Muscle of arm (tissue), 12 donors: Measurements from ENCODE around the gene OGG1. TPM values are rescaled to one million over a fixed set of nuclear protein-coding genes. Genes with fewer than 3 reads are reported as not detected.

Experiments
- DNase-seq: peaks from one replicate; pipeline ENCODE4 v3.0.0-alpha.2; 2013
- polyA plus RNA-seq, 12 donors: library from polyadenylated mRNA; unstranded; fragments of 120-200 nt; gene quantifications; one replicate each; pipeline ENCODE4 v1.2.1, GENCODE V29; 2013; ENCODE audit not compliant: insufficient read length in 12 of 12

The OGG1 gene
- polyA plus RNA-seq, 12 donors, result 22.1 to 74.2 (median 27.1) TPM; not detected in 1

GRCh38 chr3:9721700-9722060, 28.1 kb upstream of the OGG1 start:
- no peak for DNase-seq

- DNase-seq, result no peak
Measured at GRCh38 chr3:9725775-9726515, 23.8 kb upstream of the OGG1 start.

DNA sequence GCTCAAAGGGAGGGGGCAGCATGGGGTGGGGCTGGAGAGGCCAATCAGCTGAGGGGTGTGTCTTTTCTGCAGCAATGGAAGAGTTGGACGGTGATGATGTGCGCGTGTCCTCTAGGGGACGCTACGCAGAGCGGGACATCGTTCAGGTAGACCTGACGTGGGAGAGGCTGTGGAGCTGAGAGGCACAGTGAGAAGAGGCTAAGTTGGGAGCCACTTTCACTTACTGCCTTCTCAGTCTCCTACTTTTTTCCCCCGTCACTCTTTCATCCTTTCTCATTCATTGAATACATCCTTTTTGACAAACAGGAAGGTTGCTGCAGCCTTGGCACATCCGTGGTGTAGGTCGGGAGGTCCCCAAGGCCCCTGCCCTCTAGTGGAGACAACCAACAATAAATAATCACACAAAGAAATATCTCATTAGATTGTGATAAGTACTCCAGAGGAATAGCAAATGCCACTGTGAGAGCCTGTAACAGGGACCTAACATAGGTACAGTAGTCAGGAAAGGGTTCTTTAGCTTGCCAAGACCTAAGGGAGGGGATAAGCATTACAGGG, 22.6 kb upstream of the OGG1 start:
- no peak for DNase-seq

DNA sequence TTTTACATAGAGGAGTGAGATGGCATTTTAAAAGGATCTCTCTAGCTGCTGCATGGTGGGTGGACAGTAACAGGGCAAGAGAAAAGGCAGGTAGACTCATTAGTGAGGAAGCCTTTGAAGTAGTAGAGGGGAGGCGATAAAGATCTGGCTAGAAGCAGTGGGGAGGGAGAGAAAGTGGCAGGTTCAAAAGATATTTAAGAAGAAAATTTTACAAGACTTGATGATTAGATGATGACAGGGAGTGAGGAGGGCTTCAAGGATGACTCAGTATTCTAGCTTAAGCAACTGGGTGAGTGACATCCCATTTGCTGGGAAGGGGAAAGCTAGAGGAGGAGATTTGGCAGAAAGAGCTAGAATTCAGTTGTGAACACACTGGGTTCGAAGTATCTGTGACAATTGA, 22.0 kb upstream of the OGG1 start:
- DNase-seq, result no peak

GRCh38 chr3:9729419-9729818, 20.3 kb upstream of the OGG1 start:
- no peak for DNase-seq

DNA sequence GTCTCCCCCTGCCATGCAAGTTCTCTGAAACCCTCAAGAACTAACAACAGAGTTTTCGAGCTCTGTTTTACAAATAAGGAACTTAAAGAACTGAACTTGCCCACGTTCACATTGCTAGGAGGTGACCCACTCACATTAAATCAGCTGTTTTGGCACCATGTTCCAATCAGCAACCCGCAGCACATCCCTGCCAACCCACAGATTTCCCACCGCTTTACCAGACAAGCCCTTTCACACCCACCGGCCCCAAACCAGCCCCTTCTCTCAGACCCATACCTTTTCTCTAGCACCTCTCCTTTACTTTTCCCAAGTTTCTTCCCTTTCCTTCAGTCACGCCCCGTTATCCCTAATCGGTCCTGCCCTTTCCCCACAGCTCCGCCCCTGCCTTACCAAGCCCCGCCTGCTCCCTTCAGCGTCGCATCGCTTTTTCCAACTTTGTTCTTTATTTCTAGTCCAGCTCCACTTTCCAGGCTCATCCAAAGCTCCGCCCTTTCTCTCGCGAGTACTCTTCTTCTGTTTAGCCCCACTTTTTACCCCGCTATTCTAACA, 19.0 kb upstream of the OGG1 start:
- no peak for DNase-seq

- DNase-seq, result peak; percentile 99
Measured at GRCh38 chr3:9731206-9732079, 18.3 kb upstream of the OGG1 start, which contains the start of gene BRPF1. BRPF1 (plus strand) TSS chr3:9731735; CDS start chr3:9734141, 2,406 bp downstream.

DNA sequence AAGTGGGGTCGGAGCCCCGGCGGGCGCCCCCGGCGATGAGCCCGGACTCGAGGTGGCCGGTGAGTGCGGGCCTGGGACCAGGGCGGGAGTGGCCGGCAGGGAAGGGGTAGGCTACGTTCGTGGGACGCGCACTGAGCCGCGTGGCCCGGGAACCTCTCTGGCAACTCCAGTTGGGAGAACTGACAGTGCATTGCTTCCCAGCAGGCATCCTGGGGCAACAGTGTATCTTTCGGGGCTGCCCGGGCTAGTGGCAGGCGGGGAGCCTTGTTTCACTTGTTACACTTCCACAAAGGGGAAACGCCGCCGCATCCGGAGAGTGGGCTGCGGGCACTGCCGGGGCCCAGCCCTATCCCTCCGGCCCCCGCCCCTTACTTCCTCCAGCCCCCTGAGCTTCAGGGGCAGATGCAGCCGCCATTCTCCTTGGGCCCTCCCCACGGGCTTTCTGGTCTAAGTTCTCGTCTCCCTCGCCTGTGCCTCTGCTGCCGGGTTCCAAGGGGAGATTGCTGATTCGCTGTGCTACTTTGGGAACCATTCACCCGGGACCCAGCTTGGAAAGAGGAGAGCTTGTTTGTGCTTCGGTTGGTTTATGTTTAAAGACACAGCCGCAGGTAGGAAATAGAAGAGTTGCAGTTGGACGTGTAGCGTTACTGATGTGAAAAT, 17.5 kb upstream of the OGG1 start:
- no peak for DNase-seq

GRCh38 chr3:9732740-9733115, 17.0 kb upstream of the OGG1 start:
- DNase-seq, result no peak

- no peak for DNase-seq
Measured at GRCh38 chr3:9736831-9737230, 12.9 kb upstream of the OGG1 start.

DNA sequence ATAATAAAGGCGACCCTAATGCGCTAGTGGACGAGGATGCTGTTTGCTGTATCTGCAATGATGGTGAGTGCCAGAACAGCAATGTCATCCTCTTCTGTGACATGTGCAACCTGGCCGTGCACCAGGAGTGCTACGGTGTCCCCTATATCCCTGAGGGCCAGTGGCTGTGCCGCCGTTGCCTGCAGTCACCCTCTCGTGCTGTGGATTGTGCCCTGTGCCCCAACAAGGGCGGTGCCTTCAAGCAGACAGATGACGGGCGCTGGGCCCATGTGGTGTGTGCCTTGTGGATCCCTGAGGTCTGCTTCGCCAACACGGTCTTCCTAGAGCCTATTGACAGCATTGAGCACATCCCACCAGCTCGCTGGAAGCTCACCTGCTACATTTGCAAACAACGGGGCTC, 10.6 kb upstream of the OGG1 start:
- DNase-seq, result no peak

GRCh38 chr3:9742560-9742959, 7.2 kb upstream of the OGG1 start:
- no peak for DNase-seq

GRCh38 chr3:9743548-9743947, 6.2 kb upstream of the OGG1 start:
- no peak for DNase-seq

- no peak for DNase-seq
Measured at GRCh38 chr3:9744162-9744561, 5.6 kb upstream of the OGG1 start.

- no peak for DNase-seq
Measured at GRCh38 chr3:9745521-9745920, 4.2 kb upstream of the OGG1 start.

DNA sequence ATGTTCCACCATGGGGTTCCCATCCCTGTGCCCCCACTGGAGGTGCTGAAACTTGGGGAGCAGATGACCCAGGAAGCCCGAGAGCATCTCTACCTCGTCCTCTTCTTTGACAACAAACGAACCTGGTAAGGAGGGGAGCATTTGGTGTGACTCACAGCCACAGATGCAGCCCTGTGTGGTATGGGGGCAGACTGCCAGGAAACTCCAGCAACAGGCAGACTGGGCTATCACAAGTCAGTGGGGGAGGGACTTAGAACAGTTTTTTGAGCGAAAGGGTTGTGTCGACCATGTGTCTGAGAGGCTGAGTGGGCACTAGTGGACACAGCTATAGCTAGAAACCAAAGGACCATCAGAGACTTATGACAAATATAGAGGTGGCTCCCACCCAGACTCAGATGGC, 3.4 kb upstream of the OGG1 start:
- DNase-seq, result no peak

DNA sequence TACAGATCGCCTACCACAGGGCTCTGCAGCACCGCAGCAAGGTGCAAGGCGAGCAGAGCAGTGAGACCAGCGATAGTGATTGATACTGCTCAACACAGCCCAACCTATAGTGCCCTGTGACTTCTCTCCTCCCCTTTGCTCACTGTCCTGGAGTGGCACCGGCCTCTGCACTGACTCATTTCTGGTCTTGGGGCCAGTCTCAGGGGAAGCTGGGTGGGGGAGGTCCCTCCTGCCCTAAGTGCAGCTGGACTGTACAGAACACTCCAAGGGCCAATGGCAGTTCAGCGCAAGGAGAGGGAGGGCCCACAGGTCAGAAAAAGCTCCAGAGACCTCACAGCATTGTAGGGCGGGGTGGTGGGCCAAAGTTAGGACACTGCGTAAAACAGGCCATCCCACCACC, 2.5 kb upstream of the OGG1 start:
- DNase-seq, result no peak

DNA sequence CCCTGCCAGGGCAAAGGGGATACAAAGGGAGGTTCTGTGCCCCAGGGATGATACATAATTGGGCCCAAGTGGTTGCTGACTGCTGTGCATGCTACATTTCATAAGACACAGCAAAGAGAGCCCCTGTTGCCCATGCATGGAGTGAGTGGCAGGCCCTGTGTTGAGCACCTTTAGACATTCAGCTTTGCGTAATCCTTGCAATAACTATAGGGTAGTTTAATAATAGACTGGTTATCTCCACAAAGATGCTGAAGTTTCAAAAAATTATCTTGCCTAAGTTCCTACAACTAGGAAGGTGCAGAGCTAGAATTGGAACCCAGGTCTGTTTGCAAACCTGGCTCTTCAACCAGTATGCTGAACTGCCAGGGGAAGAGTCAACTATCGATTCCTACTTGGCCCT, 1.7 kb upstream of the OGG1 start:
- DNase-seq, result no peak

GRCh38 chr3:9749296-9749644, 482 bp upstream of the OGG1 start:
- no peak for DNase-seq

GRCh38 chr3:9750556-9751411, 1.0 kb downstream of the OGG1 start:
- DNase-seq, result no peak

GRCh38 chr3:9754678-9755077, 4.9 kb downstream of the OGG1 start:
- no peak for DNase-seq
